Stimulated activated CD8-positive, alpha-beta memory T cell treated with anti-CD3 and anti-CD28 coated beads, Interleukin-12 subunit alpha, Interleukin-12 subunit beta, amount 100 ng/mL, for 4 hours (primary cell): Measurements from ENCODE around the gene ID3.

ENCODE experiments used
- DNase-seq: peaks from one replicate; pipeline ENCODE4 v3.0.0-alpha.2; 2020; ENCODE audit warnings: low read depth

ID3 gene, protein sequence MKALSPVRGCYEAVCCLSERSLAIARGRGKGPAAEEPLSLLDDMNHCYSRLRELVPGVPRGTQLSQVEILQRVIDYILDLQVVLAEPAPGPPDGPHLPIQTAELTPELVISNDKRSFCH

DNA sequence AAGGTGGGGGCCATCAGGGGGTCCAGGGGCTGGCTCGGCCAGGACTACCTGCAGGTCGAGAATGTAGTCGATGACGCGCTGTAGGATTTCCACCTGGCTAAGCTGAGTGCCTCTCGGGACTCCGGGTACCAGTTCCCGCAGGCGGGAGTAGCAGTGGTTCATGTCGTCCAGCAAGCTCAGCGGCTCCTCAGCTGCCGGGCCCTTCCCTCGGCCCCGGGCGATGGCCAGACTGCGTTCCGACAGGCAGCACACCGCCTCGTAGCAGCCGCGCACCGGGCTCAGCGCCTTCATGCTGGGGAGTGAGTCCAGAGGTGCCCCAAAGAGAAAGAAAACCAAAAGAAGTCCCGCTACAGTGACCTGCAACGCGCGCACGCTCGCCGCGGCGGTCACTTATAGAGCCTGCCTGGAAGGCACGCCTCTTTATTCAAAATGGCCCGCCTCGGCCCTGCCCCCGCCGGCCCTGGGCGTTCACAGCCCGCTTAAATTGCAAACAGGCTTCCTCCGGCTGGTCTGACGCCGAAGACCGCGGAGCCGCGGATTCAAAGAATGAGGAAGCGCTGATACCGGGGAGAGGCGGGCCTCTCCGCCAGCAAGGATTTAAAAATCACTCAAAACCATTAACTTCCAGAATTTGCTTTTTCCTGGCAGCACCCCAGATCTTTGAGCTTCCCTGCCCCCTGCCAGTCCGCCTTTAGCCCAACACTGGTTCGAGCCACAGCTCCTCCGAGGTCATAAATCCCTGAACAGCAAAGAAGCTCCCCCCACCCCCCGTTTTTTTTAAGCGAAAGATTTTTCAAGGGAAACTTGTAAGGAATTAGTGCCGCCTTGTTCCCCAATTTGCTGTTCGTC lies at the start of gene ID3:
Gene ID3 (minus strand): TSS at position 366 of the 849 bp plus-strand sequence. CDS start 75 bp downstream, at position 291.
- DNase-seq, result peak; percentile 82

DNA sequence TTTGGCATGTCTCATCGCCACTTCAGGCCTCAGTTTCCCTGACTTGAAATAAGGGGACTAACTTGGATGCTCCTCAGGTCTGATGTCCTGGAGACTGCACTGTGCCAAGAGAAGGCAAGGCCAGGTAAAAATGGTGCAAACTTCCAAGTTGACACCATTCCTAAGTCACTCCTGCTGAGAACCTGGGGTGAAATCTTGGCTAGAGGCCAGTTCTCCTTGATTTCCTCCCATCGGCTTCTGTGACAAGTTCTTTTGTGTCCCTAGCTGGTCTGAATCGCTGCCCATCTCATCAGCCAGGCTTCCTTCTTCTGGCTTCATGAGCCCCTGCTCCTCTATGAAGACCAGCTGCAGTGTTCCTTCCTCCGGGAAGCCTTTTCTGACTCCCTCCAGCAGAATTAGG lies 48.6 kb upstream of the ID3 start:
- DNase-seq, result no peak

DNA sequence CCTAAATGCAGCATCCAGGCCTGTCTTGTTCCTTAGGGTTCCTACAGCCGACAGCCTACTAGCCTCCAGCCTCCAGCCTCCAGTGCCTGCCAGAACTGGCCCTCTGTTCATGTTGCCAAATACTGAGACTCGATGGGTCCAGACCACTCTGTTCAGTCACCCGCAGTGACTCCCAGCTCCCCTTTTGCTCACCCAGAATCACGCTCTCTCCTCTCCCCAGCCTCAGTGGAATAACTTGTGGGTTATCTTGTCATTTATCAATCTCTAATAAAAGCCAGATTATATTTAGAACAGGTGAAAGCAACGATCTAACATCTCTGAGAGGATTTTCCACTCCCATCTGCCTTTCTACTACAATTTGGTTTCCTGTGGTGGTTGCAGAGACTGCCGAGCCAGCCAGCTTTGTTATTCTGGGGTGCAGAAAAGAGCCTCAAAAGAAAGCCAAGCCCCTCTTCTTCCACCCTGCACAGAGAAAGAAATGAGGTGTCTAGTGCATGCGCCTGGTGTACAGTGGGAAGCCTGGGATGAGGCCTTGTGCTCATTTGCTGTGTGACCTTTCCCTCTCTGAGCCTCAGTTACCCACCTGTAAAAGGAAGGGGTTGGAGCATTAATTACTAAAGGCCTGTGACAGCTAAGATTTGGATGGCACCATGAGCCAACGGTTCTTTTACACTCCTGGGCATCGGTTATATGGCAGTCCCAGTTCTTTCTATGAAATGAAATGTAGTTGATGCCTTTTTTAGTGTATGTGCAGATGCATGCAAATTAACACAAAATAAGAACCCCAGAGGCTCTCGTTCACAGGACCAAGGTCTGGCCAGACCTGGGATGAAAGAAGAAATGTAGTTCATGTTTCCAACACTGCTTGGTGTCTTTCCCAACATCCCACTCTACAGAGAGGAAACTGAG lies 42.9 kb upstream of the ID3 start:
- no peak for DNase-seq

DNA sequence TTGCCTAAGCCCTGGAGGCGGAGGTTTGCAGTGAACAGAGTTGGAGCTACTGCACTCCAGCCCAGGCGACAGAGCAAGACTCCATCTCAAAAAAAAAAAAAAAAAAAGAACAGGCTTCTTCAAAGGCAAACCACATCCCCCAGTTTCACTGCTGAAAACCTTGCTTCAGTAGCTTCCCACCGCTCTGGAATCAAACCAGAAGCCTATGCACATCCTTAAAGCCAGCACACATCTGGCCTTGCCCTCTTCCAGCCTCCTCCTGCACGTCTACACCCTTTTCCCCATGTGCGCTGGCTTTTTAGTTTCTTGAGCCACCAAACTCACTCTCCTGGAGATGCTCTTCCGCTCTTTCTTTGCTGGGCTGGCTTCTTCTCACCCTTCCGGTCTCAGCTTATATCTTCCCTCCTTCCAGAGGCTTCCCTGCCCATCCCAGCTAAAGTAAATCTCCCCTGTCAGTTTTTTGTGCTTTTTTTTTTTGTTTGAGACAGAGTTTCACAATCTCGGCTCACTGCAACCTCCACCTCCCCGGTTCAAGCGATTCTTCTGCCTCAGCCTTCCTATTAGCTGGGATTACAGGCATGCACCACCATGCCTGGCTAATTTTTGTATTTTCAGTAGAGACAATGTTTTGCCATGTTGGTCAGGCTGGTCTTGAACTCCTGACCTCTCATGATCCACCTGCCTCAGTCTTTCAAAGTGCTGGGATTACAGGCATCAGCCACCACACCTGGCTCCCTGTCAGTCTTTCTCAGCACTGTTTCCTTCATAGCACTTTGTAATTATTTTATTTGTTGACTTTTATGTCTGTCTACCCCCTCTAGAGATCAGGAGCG lies 42.0 kb upstream of the ID3 start:
- no peak for DNase-seq

DNA sequence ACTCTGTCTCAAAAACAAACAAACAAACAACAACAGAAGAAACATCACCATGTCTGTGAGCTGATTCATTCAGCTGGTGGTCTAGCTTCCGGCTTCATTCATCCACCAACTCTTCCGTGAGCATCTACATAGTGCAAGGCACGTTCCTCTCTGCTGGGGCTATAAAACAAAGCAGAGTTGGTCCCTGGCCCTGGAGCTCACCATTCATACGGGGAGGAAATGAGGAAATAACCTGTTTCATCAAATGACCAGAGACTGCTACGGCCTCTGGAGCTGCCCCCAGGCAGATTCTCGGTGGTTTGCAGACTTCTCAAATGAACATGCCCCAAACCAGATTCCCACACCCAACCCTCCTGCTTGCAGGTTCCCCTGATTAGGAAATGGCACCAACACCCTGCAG lies 41.0 kb upstream of the ID3 start:
- no peak for DNase-seq

DNA sequence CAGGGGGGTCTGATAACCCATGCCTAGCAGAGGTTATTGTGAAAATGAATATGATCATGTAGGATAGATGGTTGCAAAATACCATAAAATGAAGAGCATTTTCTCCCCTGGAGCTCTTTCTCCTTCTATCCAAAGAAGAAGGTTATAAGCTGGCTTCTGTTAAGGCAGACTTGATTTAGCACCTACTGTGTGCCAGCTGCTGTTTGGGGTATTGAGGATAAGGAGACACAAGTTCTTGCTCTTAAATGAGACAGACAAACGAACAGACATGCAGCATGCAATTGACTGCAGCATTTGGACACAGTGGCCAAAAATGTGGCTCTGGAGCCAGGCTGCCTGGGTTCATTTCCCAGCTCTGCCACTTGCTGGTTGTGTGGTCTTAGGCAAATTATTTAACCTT lies 39.8 kb upstream of the ID3 start:
- DNase-seq, result no peak

DNA sequence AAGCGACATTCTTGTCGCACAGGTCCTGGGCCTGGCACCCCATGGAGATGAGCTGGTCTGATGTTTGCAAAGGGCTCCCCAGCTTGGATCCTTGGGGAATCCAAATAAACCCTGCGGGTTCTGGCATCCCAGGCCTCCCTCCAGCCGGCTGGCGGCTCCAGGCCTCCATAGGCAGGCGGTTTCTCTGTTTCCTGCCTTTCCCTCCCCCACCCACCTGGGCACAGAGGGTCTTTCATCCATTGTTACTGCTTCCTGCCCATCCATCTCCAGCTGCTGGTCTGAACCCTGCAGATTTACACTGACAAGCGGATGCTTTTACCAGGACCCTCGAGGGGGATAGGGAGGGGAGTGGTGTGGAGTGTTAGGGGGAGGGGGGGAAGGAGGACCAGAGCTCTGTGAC lies 39.1 kb upstream of the ID3 start:
- DNase-seq, result no peak

DNA sequence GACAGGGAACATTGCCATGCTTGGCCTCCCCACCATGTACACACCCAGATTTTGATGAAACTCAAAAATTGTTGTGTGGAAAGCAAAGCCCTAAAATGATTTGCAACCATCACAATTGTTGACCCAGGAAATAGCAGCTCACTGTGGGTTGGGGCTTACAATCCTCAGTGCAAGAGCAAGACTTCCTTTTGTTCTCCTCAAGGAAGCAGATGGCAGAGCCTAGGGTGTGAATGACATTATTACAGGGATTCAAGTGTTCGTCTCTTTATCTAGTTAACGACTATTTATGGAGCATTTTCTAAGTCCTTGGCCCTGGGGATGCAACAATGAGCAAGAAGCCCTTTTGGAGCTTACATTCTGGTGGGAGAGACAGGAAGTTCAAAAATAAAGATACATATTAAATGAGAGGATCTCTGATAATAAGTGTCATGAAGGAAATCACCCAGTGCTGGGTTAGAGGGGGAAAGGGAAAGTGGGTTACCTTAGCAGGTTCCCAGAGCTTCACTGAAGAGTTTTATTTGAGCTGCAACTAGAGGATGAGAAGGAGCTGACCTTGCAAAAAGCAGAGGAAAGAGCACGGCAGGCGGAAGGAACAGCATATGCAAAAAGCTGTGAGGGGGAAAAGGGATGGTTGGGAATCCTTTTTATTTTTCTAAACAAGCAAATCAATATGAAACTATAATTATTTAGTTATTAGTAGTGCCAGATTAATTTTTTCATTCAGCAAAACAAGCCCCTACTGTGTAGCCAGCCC lies 38.5 kb upstream of the ID3 start:
- no peak for DNase-seq

DNA sequence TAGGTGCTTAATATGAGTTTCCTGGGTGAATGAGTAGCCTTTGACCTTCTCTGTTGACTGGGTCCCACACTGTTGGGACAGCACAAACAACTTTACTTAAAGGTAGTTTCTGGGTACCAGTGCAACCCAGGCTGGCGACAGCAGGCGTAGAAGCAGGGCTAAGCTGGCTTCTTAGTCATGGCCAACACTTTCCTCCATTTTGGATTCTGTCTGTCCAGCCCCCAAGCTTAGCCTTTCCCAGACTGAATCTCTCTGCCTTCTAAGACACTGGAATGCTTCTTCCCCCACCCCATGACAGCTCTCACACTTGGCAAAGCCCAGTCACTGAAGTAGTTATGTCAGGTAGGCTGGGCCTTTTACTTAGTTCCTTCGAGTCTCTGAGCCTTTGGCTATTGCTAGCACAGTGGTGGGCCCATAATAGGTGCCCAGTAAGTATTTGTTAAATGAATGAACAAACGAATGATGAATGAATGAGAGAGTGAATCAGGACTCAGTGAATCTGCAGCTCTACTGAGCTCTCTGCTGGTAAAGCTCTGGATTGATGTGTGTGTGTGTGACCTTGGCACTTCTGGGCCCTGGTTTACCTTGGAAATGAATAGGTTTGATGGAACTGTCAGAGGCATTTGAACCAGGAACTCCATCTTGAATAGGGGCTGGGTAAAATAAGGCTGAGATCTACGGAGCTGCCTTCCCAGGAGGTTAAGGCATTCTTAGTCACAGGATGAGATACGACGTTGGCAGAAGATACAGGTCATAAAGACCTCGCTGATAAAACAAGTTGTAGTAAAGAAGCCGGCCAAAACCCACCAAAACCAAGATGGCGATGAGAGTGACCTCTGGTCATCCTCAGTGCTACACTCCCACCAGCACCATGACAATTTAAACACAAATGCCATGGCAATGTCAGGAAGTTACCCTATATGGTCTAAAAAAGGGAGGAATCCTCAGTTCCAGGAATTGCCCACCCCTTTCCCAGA lies 37.4 kb upstream of the ID3 start:
- DNase-seq, result no peak

DNA sequence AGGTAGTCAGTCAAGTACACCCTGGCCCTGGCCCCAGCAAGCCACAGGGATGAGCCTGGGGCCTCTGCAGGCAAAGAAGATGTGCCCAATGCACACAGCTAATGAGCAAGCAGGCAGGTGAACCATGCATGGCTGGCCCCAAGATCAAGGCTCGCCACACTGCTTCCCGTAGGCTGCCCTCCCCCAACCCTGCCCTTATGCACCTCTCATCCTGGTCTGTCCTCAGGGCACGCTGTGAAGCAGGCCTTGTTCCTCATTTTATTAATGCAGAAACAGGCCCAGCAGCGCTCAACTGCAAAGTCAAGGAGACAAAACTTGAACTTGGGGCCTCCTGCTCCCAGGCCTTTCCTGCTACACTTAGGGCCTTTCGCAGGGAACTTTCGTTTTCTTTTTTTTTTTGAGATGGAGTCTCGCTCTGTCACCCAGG lies 35.6 kb upstream of the ID3 start:
- no peak for DNase-seq

DNA sequence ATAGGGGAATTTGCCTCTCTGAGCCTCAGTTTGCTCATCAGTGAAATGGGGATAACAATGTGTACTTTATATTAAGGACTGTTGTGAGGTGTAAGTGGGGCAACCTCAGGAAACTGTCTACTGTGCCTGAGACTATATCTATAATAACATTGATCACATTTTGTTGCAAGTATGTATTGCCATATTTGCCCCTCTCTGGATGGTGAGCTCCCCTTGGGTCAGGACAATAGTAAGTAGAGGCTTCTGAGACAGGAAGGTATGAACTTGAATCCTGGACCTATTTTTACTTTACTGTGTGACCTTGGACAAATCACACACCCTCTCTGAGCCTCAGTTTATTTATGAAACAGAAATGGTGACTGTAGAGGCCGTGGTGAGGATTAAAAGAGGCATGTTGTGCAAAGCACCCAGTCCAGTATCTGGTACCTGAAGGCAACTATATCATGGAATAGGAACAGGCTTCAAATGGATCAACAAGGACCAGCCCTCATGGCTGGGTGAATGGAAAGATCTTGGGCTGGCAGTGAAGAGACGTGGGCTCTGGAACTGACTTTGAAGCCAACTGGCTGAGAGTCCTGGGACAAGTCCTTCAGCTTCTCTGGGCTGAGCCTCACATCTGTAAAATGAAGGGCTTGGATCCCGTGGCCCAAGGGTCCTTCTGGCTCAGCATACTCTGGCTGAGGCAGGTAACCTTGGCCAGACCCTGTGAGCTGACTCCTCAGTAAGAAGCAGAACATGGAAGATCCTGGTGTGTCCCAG lies 35.0 kb upstream of the ID3 start:
- no peak for DNase-seq

DNA sequence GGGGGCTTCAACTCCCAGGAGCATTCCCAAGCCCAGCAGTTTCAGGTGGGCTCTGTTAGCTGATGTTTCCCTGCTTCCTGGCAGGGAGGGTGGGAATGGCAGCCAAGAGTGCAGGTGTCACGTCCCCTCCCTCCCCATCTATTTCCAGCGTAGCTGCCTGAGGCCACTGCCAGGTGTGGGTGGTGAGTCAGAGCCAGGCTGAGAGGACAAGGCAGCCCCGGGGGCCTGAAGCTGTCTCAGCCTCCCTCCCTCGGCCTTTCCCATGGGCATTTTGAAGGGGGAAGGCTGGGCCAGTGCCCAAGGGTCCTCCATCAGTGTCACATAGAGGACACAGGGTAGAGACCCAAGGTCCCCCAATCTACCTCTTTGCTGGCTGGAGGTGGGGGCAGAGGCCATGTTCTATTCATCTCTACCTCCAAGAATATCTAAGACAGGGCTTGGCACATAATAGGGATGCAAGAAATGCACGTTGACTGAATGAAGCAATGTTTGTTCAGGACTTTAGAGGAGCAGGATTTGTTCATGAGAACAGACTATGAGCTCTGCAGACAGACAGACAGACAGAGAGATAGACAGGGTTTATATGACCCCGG lies 34.4 kb upstream of the ID3 start:
- no peak for DNase-seq

DNA sequence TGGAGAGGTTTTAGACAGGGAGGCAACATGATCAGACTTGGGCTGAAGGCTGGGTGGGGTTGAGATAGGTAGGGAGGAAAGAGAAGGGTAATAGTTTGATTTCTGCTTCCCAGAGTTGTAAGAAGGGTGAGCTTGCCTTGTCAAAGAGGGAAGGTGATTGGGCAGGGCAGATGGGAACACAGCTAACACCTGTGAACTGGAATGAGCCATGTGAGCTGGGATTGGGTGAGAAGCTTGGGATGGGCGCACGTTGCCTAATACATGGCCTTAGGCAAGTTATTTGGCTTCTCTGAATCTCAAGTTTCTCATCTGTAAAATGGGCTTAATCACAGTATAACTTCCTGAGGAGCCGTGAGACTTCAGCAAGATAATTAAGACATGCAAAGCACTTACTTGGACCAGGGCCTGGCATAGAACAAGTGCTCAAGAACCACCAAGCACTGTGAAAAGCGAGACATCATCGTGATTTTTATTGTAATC lies 33.8 kb upstream of the ID3 start:
- DNase-seq, result no peak

DNA sequence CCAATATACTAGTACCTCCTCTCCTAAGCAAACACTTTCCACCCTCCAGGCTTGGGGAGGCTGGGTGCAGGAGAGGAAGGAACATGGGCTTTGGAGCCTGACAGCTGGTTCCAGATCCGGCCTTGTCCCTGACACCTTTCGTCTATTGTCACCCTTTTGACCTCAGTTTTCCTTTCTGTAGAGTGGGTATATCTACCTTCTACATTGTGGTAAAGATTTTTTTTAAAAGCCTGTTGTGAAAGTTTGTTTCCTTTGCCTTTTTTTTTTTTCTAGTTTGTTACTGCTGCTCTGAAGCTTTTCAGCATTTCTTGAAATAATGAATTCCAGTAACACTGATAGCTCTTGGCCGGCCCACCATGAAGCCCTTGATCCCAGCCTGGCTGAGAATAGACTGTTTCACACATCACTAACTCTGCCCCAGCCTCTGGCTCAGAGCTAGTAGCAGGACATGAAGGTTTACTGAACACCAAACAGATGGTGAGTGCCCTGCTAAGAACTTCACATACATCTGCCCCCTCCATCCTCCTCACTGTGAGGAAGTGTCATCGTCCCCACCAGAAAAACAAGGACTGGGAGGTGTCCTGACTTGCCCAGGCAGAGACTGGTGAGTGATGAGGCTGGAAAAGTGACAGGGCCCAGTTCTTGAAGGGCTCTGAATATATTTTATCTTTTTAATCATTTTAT lies 33.0 kb upstream of the ID3 start:
- DNase-seq, result no peak

DNA sequence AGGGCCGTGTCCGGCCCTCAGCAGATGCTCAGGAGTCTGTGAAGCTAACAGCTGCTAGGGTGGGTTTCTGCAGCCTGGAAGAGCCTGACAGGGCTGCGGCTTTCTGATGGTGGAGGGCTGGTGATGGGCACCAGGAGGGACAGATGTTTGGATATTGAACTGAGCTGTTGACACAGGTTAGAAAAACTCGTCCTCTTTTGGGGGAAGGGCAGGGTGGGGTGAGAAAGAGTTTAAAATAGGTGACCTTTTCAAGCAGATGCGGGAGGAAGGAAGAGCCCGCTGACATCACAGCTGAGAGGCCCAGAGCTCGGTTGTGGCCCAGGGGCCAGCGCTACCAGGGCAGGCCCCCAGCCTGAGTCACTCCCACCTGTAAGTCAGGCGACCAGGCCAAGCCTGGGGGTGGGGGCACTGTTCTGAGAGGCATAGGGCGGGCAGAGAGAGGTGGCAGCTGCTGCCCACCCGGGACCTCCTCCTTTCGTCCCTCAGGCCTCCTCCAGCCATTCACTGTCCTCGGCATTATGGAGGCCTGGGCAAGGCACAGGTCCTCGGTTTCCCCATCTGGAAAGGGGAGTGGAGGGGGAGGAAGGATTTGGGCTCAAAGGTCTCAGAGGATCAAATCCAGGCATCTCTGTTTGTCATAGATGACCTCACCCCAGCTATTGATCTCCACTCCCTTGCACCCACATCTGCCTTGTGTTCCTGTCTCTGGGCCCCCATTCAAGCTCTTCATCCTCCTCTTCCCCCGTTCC lies 32.3 kb upstream of the ID3 start:
- DNase-seq, result peak; percentile 40

DNA sequence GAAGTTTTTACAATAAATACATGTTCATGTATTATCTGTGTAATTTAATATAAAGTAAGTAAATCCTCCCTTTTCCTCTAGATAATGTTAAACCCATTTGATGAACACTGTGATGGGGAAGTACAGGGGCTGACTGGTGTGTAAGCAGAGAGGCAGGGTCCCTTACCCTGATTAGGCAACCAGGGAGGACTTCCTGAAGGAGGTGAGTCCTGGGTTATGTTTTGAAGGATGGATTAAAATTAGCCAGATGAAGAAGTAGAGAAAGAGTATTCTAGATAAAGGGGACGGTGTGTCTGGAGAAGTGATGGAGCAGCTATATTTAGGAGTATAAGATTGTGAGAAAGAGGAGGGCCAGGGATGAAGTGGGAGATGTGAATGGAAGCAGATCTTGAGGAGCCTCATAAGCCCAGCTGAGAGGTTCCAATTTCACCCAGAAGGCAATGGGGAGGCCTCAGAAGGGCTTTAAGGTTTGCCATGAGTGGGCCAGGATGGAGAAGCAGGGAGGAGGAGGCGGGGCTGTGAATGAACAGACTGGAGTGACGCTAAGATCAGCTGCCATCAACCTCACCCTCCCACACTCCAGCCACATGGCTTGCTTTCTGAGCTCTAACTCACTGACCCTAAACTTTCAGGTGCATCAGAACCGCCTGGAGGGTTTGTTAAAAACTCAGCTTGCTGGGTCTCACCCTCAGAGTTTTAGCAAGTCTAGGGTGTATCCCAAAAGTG lies 30.9 kb upstream of the ID3 start:
- DNase-seq, result no peak

DNA sequence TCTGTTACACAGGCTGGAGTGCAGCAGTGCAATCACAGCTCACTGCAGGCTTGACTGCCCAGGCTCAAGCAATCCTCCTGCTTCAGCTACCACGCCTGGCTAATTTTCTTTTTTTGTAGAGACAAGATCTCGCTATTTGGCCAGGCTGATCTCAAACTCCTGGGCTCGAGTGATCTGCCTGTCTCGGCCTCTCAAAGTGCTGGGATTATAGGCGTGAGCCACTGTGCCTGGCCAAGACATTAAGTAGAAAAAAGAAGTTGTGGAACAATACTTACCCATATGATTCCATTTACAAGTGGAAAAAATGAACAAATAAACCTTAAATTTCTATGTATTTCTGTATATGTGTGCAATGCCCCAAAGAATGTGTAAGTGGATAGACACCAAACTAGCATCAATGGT lies 30.3 kb upstream of the ID3 start:
- DNase-seq, result no peak
